ENCODE data around the gene ZNF778. TPM values are rescaled to one million over a fixed set of nuclear protein-coding genes. Genes with fewer than 3 reads are reported as not detected.
A peak's percentile ranks its signal among the peaks of the same experiment; 100 is the strongest.

Gene ZNF778
- total RNA-seq, 4 donors from 2014 or later: 11.2 to 17.2 (median 13.9) TPM

- TF ChIP-seq EP300 (IDR thresholded peaks at IDR 0.05): no peak
- TF ChIP-seq POLR2AphosphoS5 (IDR thresholded peaks at IDR 0.05): no peak
- TF ChIP-seq POLR2A (IDR thresholded peaks at IDR 0.05; ENCODE audit: low read depth): no peak
- no peak for TF ChIP-seq CTCF (IDR thresholded peaks at IDR 0.05)
- H3K4me3 ChIP-seq: peak within 1 kb of the TSS; percentile 28 to 55 (median 43)
- H3K4me1 ChIP-seq: peaks cover 7 to 28% (median 25%) of the 10 kb centered on the region in 4 donors
- intact Hi-C loops (cut with DNase I): no loop called here
- 23% methylated on average over 14 of the region's 28 CpGs for WGBS
- H3K9me3 ChIP-seq: peaks cover 0 to 4% (median 0%) of the 10 kb centered on the region in 4 donors
- H3K27ac ChIP-seq (replicated peaks in 1 of 4): no peak within 1 kb of the TSS
- DNase-seq (ENCODE audit: extremely low spot score): no peak
- H3K27me3 ChIP-seq: peaks cover 6 to 85% (median 52%) of the 10 kb centered on the region in 4 donors
- H3K36me3 ChIP-seq: no peaks in the 10 kb centered on the region
These were observed 17.2 kb upstream of the ZNF778 start, which contains the start of gene SLC22A31 for GRCh38 chr16:89200124-89200849. SLC22A31 (minus strand) TSS chr16:89200537; CDS start chr16:89200501, 36 bp downstream.

- intact Hi-C loops (cut with DNase I): no loop called here
- TF ChIP-seq EP300 (IDR thresholded peaks at IDR 0.05) (no peak), POLR2A (IDR thresholded peaks at IDR 0.05; ENCODE audit: low read depth) (no peak)
- Histone ChIP-seq H3K27me3 (peaks cover 6 to 91% (median 52%) of the 10 kb centered on the region in 4 donors), H3K27ac (replicated peaks in 1 of 4) (no peak overlapping the region), H3K4me3 (peak overlapping the region; percentile 28 to 55 (median 43)), H3K9me3 (peaks cover 0 to 4% (median 0%) of the 10 kb centered on the region in 4 donors), H3K4me1 (peaks cover 7 to 28% (median 25%) of the 10 kb centered on the region in 4 donors), H3K36me3 (no peaks in the 10 kb centered on the region)
- 3% methylated on average over 5 of the region's 58 CpGs for WGBS
- no peak for DNase-seq (ENCODE audit: extremely low spot score)
These were observed 16.6 kb upstream of the ZNF778 start for GRCh38 chr16:89200850-89201411.

- Histone ChIP-seq H3K9me3 (peaks cover 0 to 4% (median 0%) of the 10 kb centered on the region in 4 donors), H3K4me1 (peaks cover 7 to 28% (median 25%) of the 10 kb centered on the region in 4 donors), H3K36me3 (no peaks in the 10 kb centered on the region), H3K27me3 (peaks cover 6 to 99% (median 52%) of the 10 kb centered on the region in 4 donors), H3K4me3 (peak overlapping the region; percentile 28 to 55 (median 43)), H3K27ac (replicated peaks in 1 of 4) (no peak overlapping the region)
- intact Hi-C loops (cut with DNase I): no loop called here
- TF ChIP-seq EP300 (IDR thresholded peaks at IDR 0.05) (no peak), CTCF (IDR thresholded peaks at IDR 0.05) (no peak), POLR2A (IDR thresholded peaks at IDR 0.05; ENCODE audit: low read depth) (no peak), POLR2AphosphoS5 (IDR thresholded peaks at IDR 0.05) (no peak)
- DNase-seq (ENCODE audit: extremely low spot score): no peak
- 3% methylated on average over 6 of the region's 111 CpGs for whole genome bisulfite sequencing
These were observed 15.8 kb upstream of the ZNF778 start for GRCh38 chr16:89201439-89202377.

GRCh38 chr16:89202422-89203215, 14.9 kb upstream of the ZNF778 start:
- intact Hi-C loops (cut with DNase I): no loop called here
- TF ChIP-seq POLR2A (IDR thresholded peaks at IDR 0.05; ENCODE audit: low read depth) (no peak), EP300 (IDR thresholded peaks at IDR 0.05) (no peak), POLR2AphosphoS5 (IDR thresholded peaks at IDR 0.05) (no peak), CTCF (IDR thresholded peaks at IDR 0.05) (no peak)
- Histone ChIP-seq H3K27ac (replicated peaks in 1 of 4) (no peak overlapping the region), H3K4me3 (peak overlapping the region in 3 of 4 donors; percentile 28 to 44 (median 42)), H3K4me1 (peaks cover 7 to 28% (median 25%) of the 10 kb centered on the region in 4 donors), H3K9me3 (peaks cover 0 to 4% (median 0%) of the 10 kb centered on the region in 4 donors), H3K27me3 (peaks cover 6 to 99% (median 51%) of the 10 kb centered on the region in 4 donors), H3K36me3 (no peaks in the 10 kb centered on the region)
- no peak for DNase-seq (ENCODE audit: extremely low spot score)
- WGBS: 52% methylated on average over 49 of the region's 49 CpGs

All from esophagus muscularis mucosa (tissue), 4 donors.